Epithelial cell of esophagus (primary cell): ENCODE measurements around the gene TNNC1.

Experiments
- DNase-seq: peaks from one replicate; pipeline ENCODE4 v3.0.0; 2010; ENCODE audit warnings: low read depth
- H3K4me3 ChIP-seq: 2 replicates; pipeline ENCODE4 v1.5.1; 2011; ENCODE audit warnings: mild to moderate bottlenecking, low read length, control low read depth
- CTCF ChIP-seq: IDR thresholded peaks from 2 replicates; pipeline ENCODE4 v1.5.1; 2011; ENCODE audit warnings: low read depth, mild to moderate bottlenecking, low read length, control low read depth, inconsistent platforms; ENCODE audit not compliant: insufficient read depth; ENCODE audit errors: missing control alignments

TNNC1 gene

DNA sequence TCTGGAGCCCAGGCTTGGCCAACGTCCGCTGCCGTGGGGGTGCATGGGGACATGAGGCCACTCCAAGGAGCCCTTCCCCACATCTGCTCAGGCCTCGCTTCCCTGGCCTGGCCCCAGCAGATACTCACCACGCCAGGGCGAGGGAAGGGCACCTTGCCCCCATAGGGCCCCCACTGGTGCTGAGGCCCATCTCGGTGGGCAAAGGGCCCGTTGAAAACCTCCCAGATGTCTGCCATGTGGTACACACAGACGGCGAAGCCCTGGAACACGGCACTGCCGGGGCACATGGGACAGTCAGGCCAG, 13.6 kb downstream of the TNNC1 start:
- no peak overlapping the region for H3K4me3 ChIP-seq
- no peak for TF ChIP-seq CTCF
- no peak for DNase-seq

DNA sequence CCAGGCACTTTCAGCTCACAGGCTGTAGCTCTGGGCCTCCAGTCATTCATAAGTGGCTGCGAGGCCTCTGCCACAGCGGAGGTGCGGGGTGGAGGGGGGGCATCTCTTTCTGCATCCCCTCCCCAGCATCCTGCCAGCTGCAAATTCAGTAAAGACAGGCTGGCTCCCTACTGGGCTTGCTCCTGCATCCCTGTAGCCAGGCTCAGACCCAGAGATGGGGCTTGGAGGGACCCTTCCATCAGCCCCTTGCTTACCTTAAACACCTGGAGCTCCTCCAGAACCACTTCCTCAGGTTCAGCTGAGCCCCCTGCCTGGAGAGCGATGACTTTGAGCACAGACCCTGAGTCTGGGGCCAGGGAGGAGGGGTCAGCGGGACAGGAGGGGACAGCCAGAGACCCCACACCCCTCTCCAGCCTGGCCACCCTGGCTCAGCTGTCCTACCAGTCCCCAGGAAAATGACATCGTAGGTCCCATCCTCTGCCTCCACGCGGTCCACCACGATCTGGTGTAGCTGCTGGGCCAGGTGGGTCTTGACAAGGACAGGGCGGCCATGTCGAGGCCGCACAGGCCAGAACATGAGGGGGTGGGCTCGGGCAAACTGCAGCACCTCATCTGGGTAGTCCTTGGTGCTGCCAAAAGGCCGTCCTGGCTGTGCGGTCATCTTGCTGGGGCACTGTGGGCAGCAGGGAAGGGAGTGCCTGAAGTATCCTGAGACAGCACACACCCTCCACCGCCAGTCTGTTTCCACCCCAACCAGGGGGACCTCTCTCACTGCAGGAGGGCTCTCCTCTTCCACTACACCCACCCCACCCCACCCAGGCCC, 14.2 kb downstream of the TNNC1 start:
- no peak for TF ChIP-seq CTCF
- no peak for DNase-seq
- H3K4me3 ChIP-seq, result no peak overlapping the region

GRCh38 chr3:52438579-52439425, 15.0 kb downstream of the TNNC1 start:
- no peak for TF ChIP-seq CTCF
- DNase-seq, result no peak
- H3K4me3 ChIP-seq, result no peak overlapping the region

DNA sequence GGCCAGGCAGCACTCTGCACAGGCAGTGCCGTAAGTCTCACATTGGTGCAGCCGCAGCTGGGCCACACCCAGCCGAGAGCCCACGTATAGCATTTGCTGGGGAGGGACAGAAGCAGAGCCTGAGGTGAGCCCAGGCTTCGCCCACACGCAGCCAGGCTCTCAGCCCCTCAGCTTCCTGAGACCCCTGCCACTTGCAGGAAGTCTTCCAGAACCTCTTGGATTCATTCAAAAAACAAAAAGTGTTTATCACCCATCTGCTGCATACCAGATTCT, 15.8 kb downstream of the TNNC1 start:
- no peak for TF ChIP-seq CTCF
- H3K4me3 ChIP-seq, result no peak overlapping the region
- DNase-seq, result no peak

DNA sequence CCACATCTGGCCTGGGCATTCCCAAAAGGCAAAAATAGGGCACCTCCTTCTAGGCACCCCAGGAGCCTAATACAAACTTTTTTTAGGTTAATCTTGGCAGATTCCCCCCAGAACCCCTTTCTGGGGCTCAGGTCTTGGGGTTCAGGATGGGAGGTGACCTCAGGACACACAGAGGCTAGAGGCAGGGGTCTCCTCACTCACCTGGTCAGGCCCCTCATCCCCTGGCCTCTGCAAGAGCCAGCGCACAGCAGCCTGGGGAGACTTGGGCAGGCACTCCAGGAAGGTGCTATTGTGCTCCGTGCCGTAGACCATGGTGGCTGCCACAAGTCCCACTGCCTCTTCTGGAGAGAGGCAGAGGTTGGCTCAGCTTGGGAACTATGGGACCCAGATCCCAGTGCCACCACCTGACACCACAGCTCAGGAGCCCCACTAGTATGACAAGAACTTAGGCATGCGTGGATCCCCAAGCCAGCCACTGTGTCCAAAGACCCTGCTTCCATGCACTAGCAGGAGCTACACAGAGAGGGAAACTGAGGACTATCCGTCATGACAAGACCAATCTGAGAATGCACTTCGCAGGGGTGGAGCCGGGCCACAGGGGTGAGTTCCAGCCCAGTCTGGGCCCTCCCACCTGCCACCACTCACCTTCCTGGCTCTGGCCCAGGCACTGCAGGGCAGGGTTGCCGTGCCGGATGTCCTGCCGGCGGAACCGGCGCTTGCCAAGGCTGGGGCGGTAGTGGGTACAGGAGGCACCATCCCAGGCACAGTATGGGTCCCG, 16.3 kb downstream of the TNNC1 start:
- DNase-seq, result peak; percentile 36
- no peak overlapping the region for H3K4me3 ChIP-seq
- no peak for TF ChIP-seq CTCF

DNA sequence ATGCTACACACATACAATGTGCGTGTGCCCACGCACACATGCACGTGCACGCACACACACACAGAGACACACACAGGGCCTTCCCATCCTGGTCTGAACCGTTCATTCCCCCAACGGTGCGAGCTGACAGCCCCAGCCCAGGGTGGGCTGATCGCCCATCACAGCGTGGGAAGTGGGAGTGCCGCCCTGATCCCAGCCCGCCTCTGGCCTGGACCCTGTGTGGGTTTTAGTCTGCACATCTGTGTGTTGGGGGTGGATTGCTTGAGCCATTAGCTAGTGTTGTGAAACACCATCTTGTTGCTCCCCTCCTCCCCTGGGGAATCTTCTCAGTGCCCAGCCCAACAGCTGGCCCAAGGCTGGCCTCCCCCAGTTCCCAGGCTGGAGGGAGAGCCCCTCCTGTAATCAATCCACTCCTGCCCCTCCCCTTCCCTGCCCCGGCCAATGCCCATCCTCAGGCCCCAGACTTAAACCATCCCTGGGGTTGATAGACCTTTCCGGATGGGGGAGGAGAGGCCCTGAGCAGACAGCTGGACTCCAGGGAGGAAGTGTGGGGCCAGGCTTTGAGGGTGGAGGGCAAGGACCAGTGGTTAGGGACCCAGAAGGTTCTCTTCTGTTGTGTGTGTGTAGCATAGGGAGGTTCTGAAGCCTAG, 17.2 kb downstream of the TNNC1 start:
- TF ChIP-seq CTCF, result no peak
- no peak for DNase-seq
- H3K4me3 ChIP-seq, result no peak overlapping the region
